GM18507 (cell line): ENCODE results near the gene SPSB1.

Source experiments
- DNase-seq: peaks from one replicate; pipeline ENCODE4 v3.0.0; 2011; ENCODE audit warnings: low read depth; ENCODE audit not compliant: insufficient read length; ENCODE audit errors: extremely low spot score
- FAIRE-seq: peaks from 2 replicates; lab custom pipeline; 2011; peaks lifted over from hg19 to GRCh38; lab: Jason Lieb, UNC

Gene SPSB1

DNA sequence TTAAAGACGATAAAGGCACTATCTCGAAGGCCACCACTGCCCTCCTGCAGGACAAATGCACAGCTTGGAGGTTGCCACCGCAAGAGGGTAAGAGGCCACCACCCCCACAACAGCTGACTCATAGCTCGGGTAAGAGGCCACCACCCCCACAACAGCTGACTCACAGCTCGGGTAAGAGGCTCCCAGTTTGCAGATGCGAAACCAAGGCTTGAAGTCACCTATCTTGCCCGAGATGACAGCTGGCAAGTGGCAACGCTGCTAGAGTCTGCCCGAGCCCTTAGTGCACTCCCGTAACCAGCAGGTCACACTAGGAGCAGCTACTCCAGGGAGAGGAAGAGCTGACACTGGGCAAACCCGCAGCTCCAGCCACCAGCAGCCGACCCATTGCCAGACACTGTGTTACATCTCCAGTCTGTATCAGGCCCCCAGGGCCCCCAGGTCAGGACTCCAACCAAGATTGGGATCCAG is 17.1 kb upstream of the SPSB1 start:
- FAIRE-seq (peak; percentile 96), DNase-seq (peak; percentile 62)

DNA sequence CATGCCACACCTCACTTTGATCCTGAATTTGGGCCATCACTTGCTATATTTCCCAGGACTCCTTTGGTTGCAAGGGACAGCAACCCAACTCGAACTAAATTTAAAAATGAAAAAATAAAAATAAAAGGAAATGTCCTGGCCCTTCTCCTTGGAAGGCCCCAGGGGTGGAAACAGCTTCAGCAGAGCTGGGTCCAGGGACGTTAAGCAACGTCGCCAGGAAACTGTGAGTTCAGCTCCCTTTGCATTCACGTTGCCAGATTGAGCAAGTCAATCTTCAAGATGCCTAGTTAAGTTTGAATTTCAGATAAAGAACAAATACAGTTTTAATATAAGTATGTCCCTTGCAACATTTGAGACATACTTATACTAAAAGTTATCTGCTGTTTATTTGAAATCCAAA is 14.6 kb upstream of the SPSB1 start:
- peak; percentile 5 for FAIRE-seq

DNA sequence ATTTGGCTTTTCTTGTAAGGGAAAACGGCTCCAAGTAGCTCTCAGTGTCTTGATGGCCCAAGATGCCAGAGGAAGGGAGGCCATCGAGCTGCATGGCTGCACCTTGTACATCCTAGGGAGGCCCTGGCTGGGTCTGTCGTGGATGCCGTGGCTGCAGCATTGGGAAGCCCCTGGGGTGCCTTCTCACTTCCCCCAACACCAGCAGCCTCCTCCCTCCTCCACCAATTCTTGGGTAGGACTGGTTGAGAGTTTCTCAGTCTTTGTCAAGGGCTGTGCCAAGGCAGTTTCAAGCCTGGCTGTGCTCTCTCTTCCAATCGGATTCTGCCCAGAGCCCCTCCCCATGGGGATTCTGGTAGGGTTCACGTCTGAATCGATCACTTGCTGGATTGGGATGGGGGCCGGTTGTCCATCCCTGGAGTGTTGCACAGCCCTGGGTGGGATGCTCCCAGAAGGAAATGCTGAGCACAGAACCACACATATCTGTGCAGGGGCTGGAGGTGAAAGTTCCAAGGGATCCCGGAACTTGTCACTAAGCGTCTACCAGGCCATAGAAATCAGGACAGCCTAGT is 14.0 kb upstream of the SPSB1 start:
- FAIRE-seq (no peak), DNase-seq (no peak)

More for the DNA sequence above, 14.6 kb upstream of the SPSB1 start:
- no peak for DNase-seq

DNA sequence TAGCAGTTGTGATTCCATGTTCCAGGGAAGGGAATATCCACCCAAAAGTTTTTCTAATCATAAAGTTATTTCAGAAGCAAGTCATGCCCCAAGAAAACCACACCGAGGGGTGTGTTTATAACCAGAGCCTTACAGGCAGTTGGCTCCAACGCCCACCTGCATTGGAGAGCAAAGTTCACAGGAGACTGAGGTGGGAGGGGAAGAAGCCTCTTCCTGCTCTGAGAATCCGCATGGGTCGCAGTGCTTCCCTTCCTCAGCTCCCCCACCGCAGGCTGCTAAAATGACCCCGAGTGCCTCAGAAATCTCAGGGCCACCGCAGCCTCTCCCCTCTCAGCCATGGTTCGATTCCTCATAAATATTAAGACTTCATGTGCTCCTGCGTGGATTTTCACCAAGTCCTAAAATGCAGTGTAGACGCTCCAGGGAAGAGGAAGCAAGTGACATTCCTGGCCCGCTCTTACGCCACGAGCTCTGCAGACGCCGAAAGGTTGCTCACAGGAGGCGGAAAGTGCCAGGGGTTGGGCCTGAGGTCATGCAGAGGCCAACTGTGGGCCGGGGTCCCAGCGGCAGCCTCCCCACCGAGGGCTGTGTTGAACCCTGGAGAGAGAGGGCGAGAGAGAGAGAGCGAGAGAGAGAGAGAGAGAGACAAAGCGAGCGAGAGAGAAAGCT is 13.4 kb upstream of the SPSB1 start:
- FAIRE-seq, result no peak
- no peak for DNase-seq

DNA sequence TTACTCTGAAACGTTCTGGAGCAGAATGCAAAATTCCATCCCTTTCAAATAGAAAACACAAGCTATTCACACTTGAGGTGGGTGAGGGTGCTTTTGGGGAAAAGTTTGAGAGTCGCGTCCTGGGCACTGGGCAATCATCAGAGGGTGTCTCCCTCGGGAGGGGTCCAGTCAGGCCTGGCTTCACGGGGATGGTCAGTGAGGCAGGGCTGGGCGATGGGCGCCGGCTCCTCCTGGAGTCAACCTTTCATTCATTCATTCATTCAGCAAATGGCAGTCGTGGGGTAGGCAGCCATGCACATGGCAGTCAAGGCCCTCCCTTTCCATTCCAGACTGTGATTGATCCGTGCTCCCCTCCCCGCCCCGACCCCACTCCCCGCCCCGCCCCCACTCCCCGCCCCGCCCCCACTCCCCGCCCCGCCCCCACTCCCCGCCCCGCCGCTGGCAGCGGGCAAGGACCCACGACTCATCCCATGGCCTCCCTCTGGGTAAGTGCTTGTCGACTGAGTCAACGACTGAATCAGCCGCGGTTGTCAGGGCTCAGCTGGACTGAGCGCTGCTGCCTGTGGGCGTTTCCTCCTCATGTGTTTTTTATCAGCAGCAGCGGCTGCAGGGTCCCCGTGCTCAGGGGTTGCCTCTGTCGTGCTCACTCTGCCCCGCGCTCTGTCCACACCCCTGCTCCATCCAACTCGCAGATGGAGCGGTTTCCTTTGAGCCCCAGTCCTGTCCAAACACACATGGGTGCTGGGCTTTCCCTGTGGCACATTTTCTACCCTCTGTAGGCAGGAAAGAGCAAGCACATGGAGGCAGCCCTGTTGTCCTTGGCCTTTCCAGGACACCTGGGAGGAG is 12.5 kb upstream of the SPSB1 start:
- FAIRE-seq (no peak), DNase-seq (no peak)

DNA sequence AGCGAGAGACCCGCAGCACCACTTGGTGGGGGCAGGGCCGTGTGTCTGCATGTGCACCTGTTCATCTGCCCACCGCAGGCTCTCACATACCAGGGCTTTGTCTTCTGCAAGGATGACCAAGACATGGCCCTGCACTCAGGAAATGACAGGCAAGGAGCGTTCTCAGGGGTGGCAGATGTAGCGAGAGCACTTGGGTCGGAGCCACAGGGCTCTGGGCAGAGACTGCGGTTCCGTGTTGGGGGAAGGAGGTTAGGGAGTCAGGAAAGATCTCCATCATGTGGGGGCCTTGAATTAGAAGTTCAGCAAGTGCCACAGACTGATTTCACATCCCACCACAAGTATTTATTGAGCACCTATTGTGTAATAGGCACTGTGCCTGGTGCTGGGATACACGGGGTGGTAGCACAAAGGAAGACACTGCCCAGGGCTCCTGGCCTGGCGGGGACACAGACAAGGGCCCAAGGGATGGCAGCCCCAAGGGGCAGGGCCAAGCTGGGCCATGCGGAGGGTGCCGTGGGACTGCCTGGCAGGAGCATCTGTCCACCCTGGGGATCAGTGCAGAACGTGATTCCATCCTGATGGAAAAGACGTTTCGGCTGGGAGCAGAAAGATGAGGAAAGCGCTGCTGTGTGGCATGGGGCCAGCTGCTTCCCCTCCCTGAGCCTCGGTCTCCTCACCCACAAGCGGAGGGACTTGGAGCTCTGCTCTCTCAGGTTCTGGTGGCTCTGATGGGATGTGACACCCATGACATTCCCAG is 11.4 kb upstream of the SPSB1 start:
- DNase-seq (no peak), FAIRE-seq (no peak)

DNA sequence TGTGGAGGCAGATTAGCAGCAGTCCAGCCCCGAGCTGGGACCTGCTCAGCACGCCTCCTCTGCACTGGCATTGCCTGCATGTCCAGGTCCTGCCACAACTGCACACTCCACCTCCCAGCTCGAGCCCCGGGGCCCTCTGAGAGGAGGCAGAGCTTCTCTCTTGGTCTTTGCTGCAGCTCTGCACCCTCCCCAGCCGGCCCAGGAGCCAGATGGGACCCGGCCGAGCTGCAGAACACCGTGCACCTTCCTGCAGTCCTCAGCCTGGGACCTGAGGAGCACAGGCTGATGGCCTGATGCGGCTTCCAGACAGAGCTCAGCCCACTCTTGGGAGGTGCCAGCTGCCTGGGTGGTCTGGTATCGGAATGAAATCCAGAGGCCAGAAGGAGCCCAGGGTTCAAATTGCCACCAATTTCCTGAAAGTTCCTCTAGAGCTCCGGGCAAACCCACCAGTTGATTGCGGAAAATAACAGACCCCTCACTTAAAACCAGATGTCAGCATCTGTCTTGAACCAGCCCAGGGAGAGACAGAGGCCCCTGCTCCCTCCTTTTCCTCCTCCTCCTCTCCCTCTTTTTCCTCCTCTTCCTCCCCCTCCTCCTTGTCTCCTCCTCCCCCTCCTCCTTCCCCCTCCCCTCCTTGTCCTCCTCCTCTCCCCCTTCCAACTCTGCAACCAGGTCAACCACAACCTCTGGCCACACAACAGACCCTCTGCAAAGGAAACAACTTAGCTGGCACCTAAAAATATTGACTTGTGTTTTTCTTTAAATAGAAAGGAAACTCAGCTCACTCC is 10.6 kb upstream of the SPSB1 start:
- DNase-seq (no peak), FAIRE-seq (no peak)

DNA sequence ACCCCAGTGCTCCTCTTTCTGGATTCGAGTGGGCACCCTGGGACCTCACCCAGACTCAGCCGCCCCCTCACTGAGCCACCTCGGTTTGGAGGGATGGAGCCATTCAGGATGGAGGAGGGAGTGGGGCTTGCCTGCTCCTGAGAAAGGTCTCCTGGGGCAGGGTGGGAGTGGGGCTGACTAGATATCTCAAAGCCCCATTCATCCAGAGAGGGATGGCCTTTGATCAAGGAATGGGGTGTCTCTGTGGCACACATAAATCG is 10.1 kb upstream of the SPSB1 start:
- DNase-seq, result no peak
- no peak for FAIRE-seq

DNA sequence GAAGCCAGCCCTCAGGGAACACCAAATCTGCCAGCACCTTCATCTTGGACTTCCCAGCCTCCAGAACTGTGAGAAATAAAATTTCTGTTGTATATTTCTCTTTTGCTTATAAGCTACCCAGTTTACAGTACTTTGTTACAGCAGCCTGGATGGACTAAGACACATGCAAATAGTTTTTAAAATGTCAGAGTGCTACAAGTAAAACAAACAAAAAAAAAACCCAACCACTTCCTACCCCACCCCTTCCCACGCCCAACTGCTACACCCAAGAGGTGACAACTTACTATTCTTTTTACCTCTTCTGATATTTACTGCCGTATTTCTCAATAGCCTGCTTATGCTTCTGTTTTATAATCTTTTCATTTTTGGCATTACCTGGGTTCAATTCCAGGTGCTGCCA is 8.6 kb upstream of the SPSB1 start:
- FAIRE-seq (no peak), DNase-seq (no peak)

DNA sequence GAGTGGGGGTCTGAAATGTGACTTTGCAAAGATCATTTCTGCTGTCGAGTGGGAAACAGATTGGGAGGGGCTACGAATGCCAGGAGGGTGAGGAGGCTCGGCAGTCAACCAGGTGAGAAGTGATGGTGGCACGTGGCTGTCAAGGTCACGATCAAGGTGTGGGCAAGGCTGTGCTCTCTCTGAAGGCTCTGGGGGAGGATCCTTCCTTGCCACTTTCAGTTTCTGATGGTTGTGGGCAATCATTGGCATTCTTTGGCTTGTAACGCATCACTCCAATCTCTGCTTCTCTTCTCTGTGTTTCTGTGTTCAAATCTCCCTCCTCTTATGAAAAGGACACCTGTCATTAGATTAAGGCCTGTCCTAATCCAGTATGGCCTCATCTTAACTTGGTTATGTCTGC is 6.1 kb upstream of the SPSB1 start:
- no peak for FAIRE-seq
- no peak for DNase-seq

DNA sequence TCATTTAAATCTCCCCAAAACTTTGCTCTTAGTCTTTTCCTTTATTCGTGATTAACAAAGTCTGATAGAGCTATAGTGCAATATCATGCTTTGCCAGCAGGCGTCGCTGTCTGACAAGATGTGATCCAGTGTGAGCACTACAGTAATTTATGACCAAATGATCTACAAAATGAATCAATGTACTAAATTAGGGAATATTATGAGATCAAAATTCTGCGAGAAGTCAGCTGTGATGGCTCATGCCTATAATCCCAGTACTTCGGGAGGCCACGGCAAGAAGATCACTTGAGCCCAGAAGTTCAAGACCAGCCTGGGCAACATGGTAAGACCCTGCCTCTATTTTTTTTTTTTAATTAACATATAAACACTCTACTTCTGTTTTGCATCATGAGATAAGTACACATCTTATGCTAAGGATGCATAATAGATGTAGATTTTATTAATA is 3.6 kb upstream of the SPSB1 start:
- DNase-seq (no peak), FAIRE-seq (peak; percentile 76)

DNA sequence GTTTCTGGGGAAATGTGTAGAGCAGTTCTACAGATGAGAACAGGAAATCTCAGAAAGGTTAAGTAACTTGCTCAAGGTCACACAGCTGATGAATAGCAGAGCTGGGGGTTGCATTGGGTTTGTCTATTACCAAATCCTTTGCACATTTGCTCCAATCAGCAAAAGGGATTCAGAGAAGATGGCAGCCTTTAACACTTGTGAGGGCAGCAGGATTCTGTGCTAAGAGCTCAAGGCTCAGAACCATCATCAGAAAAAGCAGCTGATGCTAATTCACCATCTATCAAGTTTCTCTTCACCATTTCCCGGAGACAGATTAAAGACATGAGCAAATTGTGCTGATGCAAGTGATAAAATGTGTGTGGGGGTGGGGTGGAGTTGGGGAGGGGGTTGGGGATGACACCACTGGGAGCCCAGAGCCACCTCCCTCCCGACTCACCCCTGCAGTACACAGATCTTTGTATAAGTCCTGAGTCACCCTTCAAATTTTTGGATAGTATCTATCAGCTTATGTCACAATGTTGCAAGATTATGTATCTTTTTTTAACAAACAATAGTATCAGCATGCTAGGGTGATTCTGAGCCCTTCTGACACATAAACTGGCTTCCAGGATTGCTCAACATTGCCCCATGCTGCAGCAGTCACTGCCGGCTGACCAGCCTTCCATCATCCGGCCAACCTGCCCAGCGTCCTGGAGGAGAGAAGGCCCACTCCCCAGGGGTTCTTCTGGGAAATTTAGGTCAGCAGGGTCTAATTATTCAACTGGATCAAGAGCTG is 2.8 kb upstream of the SPSB1 start:
- DNase-seq (no peak), FAIRE-seq (no peak)

DNA sequence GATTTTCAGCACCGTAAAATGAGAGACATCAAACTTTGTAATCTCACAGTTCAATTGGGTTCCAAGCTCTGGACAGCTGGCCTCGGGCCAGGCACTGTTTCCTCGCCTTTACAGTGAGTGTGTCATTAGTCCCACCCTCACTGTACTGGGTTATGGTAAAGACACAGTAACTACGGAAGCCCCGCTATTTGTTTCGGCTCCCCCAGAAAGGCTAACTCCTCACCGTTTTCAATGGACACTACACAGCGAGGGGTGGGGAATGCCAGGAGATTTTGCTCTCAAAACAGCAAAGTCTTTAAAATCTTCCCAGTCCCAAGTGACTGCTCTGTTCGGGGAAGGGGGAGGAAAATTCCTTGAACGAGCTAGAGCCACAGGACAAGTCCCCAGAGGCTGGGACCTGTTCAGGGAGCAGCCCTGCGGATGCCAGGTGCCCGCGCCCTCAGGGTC is 757 bp upstream of the SPSB1 start:
- FAIRE-seq (no peak), DNase-seq (no peak)

DNA sequence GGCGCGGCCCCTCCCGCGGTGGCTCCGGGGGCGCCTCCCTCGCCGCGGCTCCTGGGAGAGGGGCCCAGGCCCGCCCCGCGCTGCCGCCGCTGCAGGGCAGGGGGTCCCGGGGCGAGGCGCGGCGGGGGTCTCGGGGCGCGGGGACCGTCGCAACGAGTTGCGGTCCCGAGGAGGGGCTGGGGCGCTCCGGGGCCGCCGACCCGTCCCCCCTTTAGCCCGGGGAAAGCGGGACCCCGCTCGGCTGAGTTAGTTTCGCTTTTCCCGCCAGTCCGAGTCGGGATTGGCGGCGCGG is 493 bp downstream of the SPSB1 start:
- FAIRE-seq (no peak), DNase-seq (no peak)

DNA sequence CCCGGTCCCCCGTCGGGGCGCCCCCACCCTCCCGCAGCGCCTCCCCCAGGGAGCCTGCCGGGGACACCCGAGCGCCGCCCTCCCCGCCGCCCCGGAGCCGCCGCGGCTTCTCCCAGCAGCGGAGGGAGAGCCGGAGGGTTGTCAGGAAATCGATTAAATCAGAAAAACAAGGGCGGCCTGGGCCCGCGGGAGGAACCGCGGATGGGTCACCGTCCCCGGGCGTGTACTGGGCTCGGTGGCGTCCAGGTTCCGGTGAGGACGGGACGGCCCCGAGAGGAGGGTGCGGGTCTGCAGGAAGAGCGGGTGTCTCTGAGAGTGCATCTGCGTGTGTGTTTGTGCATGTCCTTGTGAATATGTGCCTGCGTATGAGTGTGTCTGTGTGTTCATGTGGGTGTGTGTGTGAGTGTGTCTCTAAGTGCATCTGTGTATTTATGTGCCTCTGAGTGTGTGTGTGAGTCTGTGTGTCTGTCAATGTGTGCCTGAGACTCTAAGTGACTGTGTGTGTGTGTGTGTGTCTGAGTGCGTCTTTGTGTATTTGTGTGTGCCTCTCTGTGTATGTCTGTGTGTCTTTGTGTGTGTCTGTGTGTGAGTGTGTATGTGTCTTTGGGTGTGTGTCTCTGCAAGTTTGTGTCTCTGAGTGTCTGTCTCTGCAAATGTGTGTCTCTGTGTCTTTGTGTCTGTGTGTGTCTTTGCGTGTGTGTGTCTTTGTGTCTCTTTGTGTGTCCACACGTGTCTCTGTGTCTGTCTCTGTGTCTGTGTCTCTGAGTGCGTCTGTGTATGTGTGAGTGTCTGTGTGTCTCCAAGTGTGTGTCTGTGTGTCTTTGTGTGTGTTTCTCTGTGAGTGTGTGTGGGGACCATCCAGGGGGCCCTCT is 1.1 kb downstream of the SPSB1 start:
- FAIRE-seq (no peak), DNase-seq (no peak)

DNA sequence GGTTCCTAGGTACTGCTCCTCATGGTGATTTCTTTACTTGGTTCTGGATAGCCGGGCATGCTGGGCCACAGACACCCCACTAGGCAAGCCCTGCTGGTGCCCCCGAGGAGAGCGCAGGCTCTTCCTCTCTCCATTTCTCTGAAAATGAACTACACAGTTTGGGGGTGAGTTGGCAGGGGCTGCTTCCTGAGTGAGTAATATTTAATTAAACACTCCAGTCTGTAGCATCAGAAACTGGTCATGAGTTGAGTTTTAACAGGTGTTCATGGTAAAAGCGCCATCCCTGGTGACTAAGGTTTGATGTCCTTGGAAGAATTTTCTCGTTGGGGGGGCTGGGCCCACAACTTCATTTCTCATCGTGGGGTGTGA is 1.7 kb downstream of the SPSB1 start:
- DNase-seq (no peak), FAIRE-seq (no peak)

DNA sequence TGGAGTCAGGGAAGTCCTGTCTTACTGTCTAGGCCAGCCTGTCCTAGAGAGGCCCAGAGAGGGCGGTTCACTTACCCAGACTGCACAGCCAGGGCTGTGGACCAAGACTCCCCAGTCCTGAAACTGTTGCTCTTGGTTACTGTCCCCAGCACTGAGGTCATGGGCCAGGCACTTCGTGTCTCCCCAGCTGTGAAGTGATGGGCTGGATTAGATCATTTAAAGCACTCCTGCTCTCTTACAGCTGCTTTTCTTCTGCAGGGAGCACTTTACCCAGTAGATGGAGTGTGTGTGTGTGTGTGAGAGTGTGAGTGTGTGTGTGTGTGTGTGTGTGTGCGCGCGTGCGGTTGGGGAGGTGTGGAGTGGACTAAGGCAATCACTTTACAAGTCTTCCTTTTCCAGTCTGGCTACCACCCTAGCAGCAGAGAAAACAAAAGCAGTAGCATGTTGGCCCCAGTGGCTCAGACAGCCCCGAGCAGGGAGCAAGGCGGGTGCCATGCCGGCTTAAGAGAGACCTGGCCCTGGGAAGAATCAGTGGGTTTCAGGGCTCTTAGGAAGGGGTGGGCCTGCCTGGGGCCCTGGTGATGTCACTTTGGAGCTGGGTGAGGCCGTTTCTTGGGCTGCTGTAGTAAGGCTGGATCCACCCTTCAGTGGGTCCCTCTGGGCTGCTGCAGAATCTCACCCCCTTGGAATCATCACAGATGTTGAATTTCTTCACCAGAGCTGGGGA is 2.4 kb downstream of the SPSB1 start:
- peak; percentile 44 for FAIRE-seq
- DNase-seq, result no peak
